GM12878 (cell line): ENCODE data around the gene RERE. TPM values are rescaled to one million over a fixed set of nuclear protein-coding genes. Genes with fewer than 3 reads are reported as not detected.

Source experiments
- ATAC-seq: fragments of 200-7000 bp; cut with Tn5 transposase; 3 replicates; pipeline ENCODE4 v1.9.1; 2020; ENCODE audit warnings: mild to moderate bottlenecking, moderate library complexity
- BruUV-seq: library from RNA; stranded (reverse); fragments of 400-500 nt; replicated peaks from 2 replicates; lab custom pipeline; 2021; lab: Mats Ljungman, UMichigan
- CTCF ChIA-PET: fragments of 300-600 bp; sonication (Branson Sonifier 250); formaldehyde crosslinking; extraction: SDS; loops from one replicate; lab custom pipeline; 2021; ENCODE audit warnings: inconsistent platforms; lab: Yijun Ruan, JAX
- POLR2A ChIA-PET: fragments of 350-600 bp; formaldehyde crosslinking; extraction: SDS; loops from one replicate; lab custom pipeline; 2021; ENCODE audit warnings: inconsistent platforms; lab: Charles Lee
- RAD21 ChIA-PET: fragments of 300-600 bp; sonication (Branson Sonifier 250); formaldehyde crosslinking; loops from one replicate; lab custom pipeline; 2023; ENCODE audit warnings: antibody characterized with exemption; ENCODE audit not compliant: unreplicated experiment; lab: Charles Lee
- SMC1A ChIA-PET: fragments of 300-600 bp; sonication (Branson Sonifier 250); formaldehyde crosslinking; loops from one replicate; lab custom pipeline; 2023; ENCODE audit not compliant: unreplicated experiment, uncharacterized antibody; lab: Charles Lee
- DNase-seq: peaks from one replicate; pipeline ENCODE4 v3.0.0-alpha.2; 2011; ENCODE audit warnings: low read depth, low spot score
- FAIRE-seq: peaks from 3 replicates; lab custom pipeline; 2011; peaks lifted over from hg19 to GRCh38; lab: Jason Lieb, UNC
- H2AFZ ChIP-seq: 2 replicates; pipeline ENCODE4 v1.6.0; 2011; ENCODE audit warnings: low read depth, low read length, control low read depth; ENCODE audit not compliant: control insufficient read depth
- H3K27ac ChIP-seq: 2 replicates; pipeline ENCODE4 v1.5.1; 2011; ENCODE audit warnings: control low read depth; ENCODE audit not compliant: control insufficient read depth, insufficient read depth
- H3K27me3 ChIP-seq, 2 experiments: replicated peaks in 1 of 2; 2 replicates each; pipeline versions ENCODE4 v1.6.0 to v1.6.1; 2011; ENCODE audit warnings: low read length in 1 of 2; ENCODE audit not compliant: control insufficient read depth in 2 of 2, insufficient read depth in 2 of 2
- H3K36me3 ChIP-seq, 2 experiments: 2 replicates each; pipeline ENCODE4 v1.5.1; 2011; ENCODE audit warnings: low read length in 1 of 2; ENCODE audit not compliant: control insufficient read depth in 2 of 2, insufficient read depth in 2 of 2
- H3K4me1 ChIP-seq: 2 replicates; pipeline ENCODE4 v1.6.1; 2011; ENCODE audit warnings: mild to moderate bottlenecking, low read length, moderate library complexity, mixed read lengths; ENCODE audit not compliant: control insufficient read depth, insufficient read depth
- H3K4me2 ChIP-seq: 2 replicates; pipeline ENCODE4 v1.6.0; 2011; ENCODE audit warnings: control low read depth; ENCODE audit not compliant: control insufficient read depth, insufficient read depth
- H3K4me3 ChIP-seq: fragments of 200-600 bp; sonication (generic); 2 replicates; pipeline ENCODE4 v1.5.1; 2016
- H3K79me2 ChIP-seq: 2 replicates; pipeline ENCODE4 v1.6.0; 2011; ENCODE audit warnings: low read length; ENCODE audit not compliant: control insufficient read depth, insufficient read depth
- H3K9ac ChIP-seq: 2 replicates; pipeline ENCODE4 v1.8.0; 2011; ENCODE audit warnings: low read length, control low read depth, mixed read lengths; ENCODE audit not compliant: control insufficient read depth, insufficient read depth
- H3K9me3 ChIP-seq: replicated peaks from 3 replicates; pipeline ENCODE4 v1.5.1; 2011; ENCODE audit warnings: mild to moderate bottlenecking, low read length; ENCODE audit not compliant: control insufficient read depth, insufficient read depth
- H4K20me1 ChIP-seq: 2 replicates; pipeline ENCODE4 v1.6.0; 2011; ENCODE audit not compliant: control insufficient read depth, insufficient read depth
- CBFB ChIP-seq: IDR thresholded peaks from 2 replicates; pipeline ENCODE4 v1.6.1; 2016; ENCODE audit warnings: antibody characterized with exemption, low read depth
- CREB1 ChIP-seq: IDR thresholded peaks from 2 replicates; pipeline ENCODE4 v1.6.1; 2012; ENCODE audit warnings: low read depth, mild to moderate bottlenecking, inconsistent platforms
- EED ChIP-seq: sonication (generic); IDR thresholded peaks from 2 replicates; pipeline ENCODE4 v1.6.1; 2016; ENCODE audit warnings: antibody characterized with exemption, low read depth
- EGR1 ChIP-seq, 2 experiments: IDR thresholded peaks; 1 replicate in 1 of 2; 2 replicates in 1 of 2; pipeline ENCODE4 v1.6.1; 2011 to 2012; ENCODE audit warnings: low read depth in 2 of 2, low read length in 2 of 2, borderline replicate concordance in 1 of 2, mild to moderate bottlenecking in 1 of 2, moderate library complexity in 1 of 2
- EZH2 ChIP-seq: IDR thresholded peaks from 2 replicates; pipeline ENCODE4 v1.6.1; 2012; ENCODE audit warnings: low read depth, mild to moderate bottlenecking, control low read depth, inconsistent platforms, low read length, borderline replicate concordance; ENCODE audit not compliant: control insufficient read depth
- JUNB ChIP-seq: IDR thresholded peaks from 2 replicates; pipeline ENCODE4 v1.6.1; 2016; ENCODE audit warnings: antibody characterized with exemption, mild to moderate bottlenecking
- JUND ChIP-seq: IDR thresholded peaks from 2 replicates; pipeline ENCODE4 v1.6.1; 2012; ENCODE audit warnings: low read depth, mild to moderate bottlenecking, low read length, improper control_type of control experiment, moderate library complexity
- KLF5 ChIP-seq: fragments of 450-650 bp; IDR thresholded peaks from 2 replicates; pipeline ENCODE4 v1.6.1; 2014; ENCODE audit warnings: mild to moderate bottlenecking; ENCODE audit not compliant: partially characterized antibody
- MEF2A ChIP-seq: IDR thresholded peaks from 2 replicates; pipeline ENCODE4 v1.6.1; 2011; ENCODE audit warnings: low read depth, mild to moderate bottlenecking, low read length, moderate library complexity; ENCODE audit not compliant: insufficient read depth
- NFIC ChIP-seq: IDR thresholded peaks from 2 replicates; pipeline ENCODE4 v1.6.1; 2012; ENCODE audit warnings: low read depth, mild to moderate bottlenecking, inconsistent platforms, low read length, moderate library complexity
- POLR2AphosphoS5 ChIP-seq: IDR thresholded peaks from 2 replicates; pipeline ENCODE4 v1.6.1; 2011; ENCODE audit warnings: mild to moderate bottlenecking, low read length, inconsistent platforms
- STAT3 ChIP-seq: IDR thresholded peaks from 2 replicates; pipeline ENCODE4 v1.6.1; 2011; ENCODE audit warnings: low read depth, low read length, improper control_type of control experiment
- SUPT20H ChIP-seq: IDR thresholded peaks from 2 replicates; pipeline ENCODE4 v1.6.1; 2011; ENCODE audit warnings: low read depth, mild to moderate bottlenecking, low read length, moderate library complexity, borderline replicate concordance; ENCODE audit not compliant: control insufficient read depth
- SUZ12 ChIP-seq: fragments of 200-600 bp; sonication (generic); IDR thresholded peaks from one replicate; pipeline ENCODE4 v1.6.1; 2018; ENCODE audit warnings: antibody characterized with exemption, mild to moderate bottlenecking; ENCODE audit not compliant: unreplicated experiment
- TBL1XR1 ChIP-seq: IDR thresholded peaks from 2 replicates; pipeline ENCODE4 v1.6.1; 2012; ENCODE audit warnings: low read depth, low read length, improper control_type of control experiment
- TCF7 ChIP-seq: IDR thresholded peaks from 2 replicates; pipeline ENCODE4 v1.6.1; 2014; ENCODE audit warnings: antibody characterized with exemption, borderline replicate concordance
- ZNF274 ChIP-seq: IDR thresholded peaks from one replicate; pipeline ENCODE4 v1.8.0; 2011; ENCODE audit not compliant: insufficient read length, insufficient read depth
- WGBS: methylation state at CpG from one replicate; pipeline ENCODE4 v1.1.6; 2016; ENCODE audit warnings: low lambda C conversion rate; ENCODE audit not compliant: insufficient replicate concordance, insufficient coverage; ENCODE audit errors: missing lambda C conversion rate; 5-methylcytosine and 5-hydroxymethylcytosine counted together
- in situ Hi-C: fragments of 300-500 bp; cut with MboI; formaldehyde crosslinking; loops from 9 replicates; pipeline ENCODE4 v1.14.3; 2018; ENCODE audit warnings: mixed read lengths
- intact Hi-C: fragments of 100-400 bp; cut with micrococcal nuclease; formaldehyde crosslinking; loops from one replicate; pipeline ENCODE4 v1.14.2; 2022; ENCODE audit not compliant: unreplicated experiment
- polyA plus RNA-seq, 11 experiments: library from polyadenylated mRNA; depleted of rRNA in 4 of 11; unstranded in 6 of 11; stranded (reverse) in 5 of 11; fragments of >200 nt; fragmentation: Nextera tagmentation in 4 of 11; fragmentation: Illumina TruSeq in 1 of 11; extraction: Ambion mirVana in 4 of 11; extraction: Trizol in 1 of 11; gene quantifications; 1 replicate in 1 of 11; 2 replicates in 10 of 11; pipeline versions ENCODE4 v1.2.1 to v1.2.3, GENCODE V29; 2011 to 2016; ENCODE audit warnings: inconsistent platforms in 2 of 11, missing spikeins in 2 of 11, low read depth in 1 of 11
- total RNA-seq, 4 experiments: library from RNA; depleted of rRNA in 3 of 4; stranded (reverse); fragments of >200 nt in 3 of 4; fragmentation: Illumina TruSeq in 1 of 4; extraction: Trizol in 1 of 4; gene quantifications; 2 replicates each; pipeline versions ENCODE4 v1.2.1 to v1.2.3, GENCODE V29; 2013 to 2021
- TF ChIP-seq, protein P1 (sequence below): IDR thresholded peaks from 2 replicates; pipeline ENCODE4 v1.6.1; 2012; ENCODE audit warnings: low read depth, low read length, improper control_type of control experiment
- TF ChIP-seq, protein P2 (sequence below): IDR thresholded peaks from 2 replicates; pipeline ENCODE4 v1.6.1; 2011; ENCODE audit warnings: borderline replicate concordance, low read depth, mild to moderate bottlenecking, moderate library complexity, mixed read lengths, low read length; ENCODE audit not compliant: insufficient read depth; ENCODE audit errors: extremely low read length
- TF ChIP-seq, protein P3 (sequence below): IDR thresholded peaks from 2 replicates; pipeline ENCODE4 v1.6.1; 2011; ENCODE audit warnings: borderline replicate concordance, low read depth, mild to moderate bottlenecking, moderate library complexity, low read length; ENCODE audit not compliant: insufficient read depth, poor library complexity, severe bottlenecking

Gene RERE
- total and polyA plus RNA-seq, 10 of the 15 experiments (the other 5 are each of a cell fraction or from before 2014, with no cell fraction given), result 5.2 to 60.5 (median 20.2) TPM

DNA sequence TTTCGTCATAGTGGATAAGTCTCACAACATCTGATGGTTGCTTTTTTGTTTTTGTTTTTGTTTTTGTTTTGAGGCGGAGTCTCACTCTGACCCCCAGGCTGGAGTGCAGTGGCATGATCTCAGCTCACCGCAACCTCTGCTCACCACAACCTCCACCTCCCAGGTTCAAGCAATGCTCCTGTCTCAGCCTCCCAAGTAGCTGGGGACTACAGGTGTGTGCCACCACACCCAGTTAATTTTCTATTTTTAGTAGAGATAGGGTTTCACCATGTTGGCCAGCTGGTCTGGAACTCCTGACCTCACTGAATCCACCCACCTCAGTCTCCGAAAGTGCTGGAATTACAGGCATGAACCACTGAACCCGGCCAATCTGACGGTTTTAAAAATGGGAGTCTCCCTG, 109.2 kb downstream of the RERE start (continued):
- TF ChIP-seq, protein P1, sequence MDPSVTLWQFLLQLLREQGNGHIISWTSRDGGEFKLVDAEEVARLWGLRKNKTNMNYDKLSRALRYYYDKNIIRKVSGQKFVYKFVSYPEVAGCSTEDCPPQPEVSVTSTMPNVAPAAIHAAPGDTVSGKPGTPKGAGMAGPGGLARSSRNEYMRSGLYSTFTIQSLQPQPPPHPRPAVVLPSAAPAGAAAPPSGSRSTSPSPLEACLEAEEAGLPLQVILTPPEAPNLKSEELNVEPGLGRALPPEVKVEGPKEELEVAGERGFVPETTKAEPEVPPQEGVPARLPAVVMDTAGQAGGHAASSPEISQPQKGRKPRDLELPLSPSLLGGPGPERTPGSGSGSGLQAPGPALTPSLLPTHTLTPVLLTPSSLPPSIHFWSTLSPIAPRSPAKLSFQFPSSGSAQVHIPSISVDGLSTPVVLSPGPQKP, result no peak
- no peak for TF ChIP-seq STAT3
- TF ChIP-seq, all 136 proteins: peak for 0

DNA sequence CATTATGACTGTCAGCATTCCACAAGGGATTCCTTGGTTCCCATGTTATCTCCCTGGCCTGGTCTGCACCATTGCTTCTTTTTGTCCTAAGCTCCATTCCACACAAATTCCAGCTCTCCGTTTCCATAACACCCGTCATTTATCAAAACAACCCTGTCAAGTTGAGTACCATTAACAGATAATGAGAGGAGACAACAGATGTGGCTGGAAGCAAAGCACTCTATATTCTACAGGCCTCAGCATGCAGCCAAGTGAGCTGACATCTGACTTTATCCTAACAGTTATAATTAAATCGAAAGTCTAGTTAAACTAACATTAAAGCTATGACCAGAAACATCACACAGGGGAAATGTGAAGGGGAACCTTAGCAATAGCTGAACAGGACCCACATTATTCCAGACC, 110.4 kb downstream of the RERE start:
- ChIA-PET SMC1A (interaction anchor here (0.7 to 10.6 kb wide), 11 partner anchors 12 to 348 kb away, joined by 3 to 142 read pairs (median 3); no protein-coding TSS in a partner anchor), RAD21 (interaction anchor here (1.0 to 1.4 kb wide), 3 partner anchors 15 to 32 kb away, joined by 3 read pairs; no protein-coding TSS in a partner anchor), CTCF (interaction anchor here (1.0 to 2.3 kb wide), 6 partner anchors 8 to 109 kb away, joined by 3 to 14 read pairs (median 4); no protein-coding TSS in a partner anchor), POLR2A (no interaction called here)
- ATAC-seq, result no peak
- WGBS, result 98% methylated on average over 3 of the region's 3 CpGs
- no peak for DNase-seq
- H2AFZ ChIP-seq, result no peak overlapping the region
- H3K9me3 ChIP-seq, result no peaks in the 10 kb centered on the region
- no peaks in the 10 kb centered on the region for H4K20me1 ChIP-seq
- no peaks in the 10 kb centered on the region for H3K27me3 ChIP-seq
- H3K36me3 ChIP-seq, result no peaks in the 10 kb centered on the region
- no peak overlapping the region for H3K4me2 ChIP-seq
- no peak overlapping the region for H3K27ac ChIP-seq
- in situ Hi-C loops (no loop called here), intact Hi-C loops (no loop called here)
- no TSS peak for BruUV-seq
- FAIRE-seq, result no peak
- no peaks in the 10 kb centered on the region for H3K4me1 ChIP-seq
- TF ChIP-seq, protein P2, sequence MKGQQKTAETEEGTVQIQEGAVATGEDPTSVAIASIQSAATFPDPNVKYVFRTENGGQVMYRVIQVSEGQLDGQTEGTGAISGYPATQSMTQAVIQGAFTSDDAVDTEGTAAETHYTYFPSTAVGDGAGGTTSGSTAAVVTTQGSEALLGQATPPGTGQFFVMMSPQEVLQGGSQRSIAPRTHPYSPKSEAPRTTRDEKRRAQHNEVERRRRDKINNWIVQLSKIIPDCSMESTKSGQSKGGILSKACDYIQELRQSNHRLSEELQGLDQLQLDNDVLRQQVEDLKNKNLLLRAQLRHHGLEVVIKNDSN, result no peak
- TF ChIP-seq NFIC (no peak), EED (no peak), SUZ12 (no peak), KLF5 (no peak), JUND (no peak), TBL1XR1 (no peak), ZNF274 (no peak), POLR2AphosphoS5 (no peak), CBFB (no peak), JUNB (no peak), SUPT20H (no peak), CREB1 (no peak), EGR1 (IDR thresholded peaks at IDR 0.05; ENCODE audit: borderline replicate concordance in 1 of 2, low read depth in 2 of 2, low read length in 2 of 2) (no peak), MEF2A (no peak), TCF7 (no peak), EZH2 (no peak)
- TF ChIP-seq, protein P3, sequence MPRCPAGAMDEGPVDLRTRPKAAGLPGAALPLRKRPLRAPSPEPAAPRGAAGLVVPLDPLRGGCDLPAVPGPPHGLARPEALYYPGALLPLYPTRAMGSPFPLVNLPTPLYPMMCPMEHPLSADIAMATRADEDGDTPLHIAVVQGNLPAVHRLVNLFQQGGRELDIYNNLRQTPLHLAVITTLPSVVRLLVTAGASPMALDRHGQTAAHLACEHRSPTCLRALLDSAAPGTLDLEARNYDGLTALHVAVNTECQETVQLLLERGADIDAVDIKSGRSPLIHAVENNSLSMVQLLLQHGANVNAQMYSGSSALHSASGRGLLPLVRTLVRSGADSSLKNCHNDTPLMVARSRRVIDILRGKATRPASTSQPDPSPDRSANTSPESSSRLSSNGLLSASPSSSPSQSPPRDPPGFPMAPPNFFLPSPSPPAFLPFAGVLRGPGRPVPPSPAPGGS, result no peak
- H3K4me3 ChIP-seq, result no peak overlapping the region
- H3K79me2 ChIP-seq, result peaks cover 13% of the 10 kb centered on the region
- H3K9ac ChIP-seq, result no peak overlapping the region
